ENCODE results near the gene RPL22. TPM values are rescaled to one million over a fixed set of nuclear protein-coding genes. Genes with fewer than 3 reads are reported as not detected.

The RPL22 gene
- total and polyA plus RNA-seq, 2 of the 8 experiments (the other 6 are each of a cell fraction or from before 2014, with no cell fraction given), result 133 to 521 TPM

DNA sequence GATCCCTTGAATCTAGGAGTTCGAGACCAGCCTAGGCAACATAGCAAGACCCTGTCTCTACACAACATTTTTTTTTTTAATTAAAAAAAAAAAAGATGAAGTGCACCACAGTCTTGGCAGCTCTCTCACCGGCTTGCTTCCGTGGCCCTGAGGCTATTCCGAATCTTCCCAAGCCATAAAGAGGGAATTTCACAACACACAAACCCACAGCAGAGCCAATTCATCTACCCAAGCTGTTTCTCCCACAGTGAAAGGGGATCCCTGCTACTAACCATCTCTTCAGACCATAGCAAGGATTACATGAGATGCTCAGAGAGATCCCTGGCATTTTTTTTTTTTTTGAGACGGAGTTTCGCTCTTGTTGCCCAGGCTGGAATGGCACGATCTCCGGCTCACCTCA lies 10.9 kb downstream of the RPL22 start:
- Histone ChIP-seq H2AFZ (ENCODE audit: low read length) (no peak overlapping the region), H3K79me1 (ENCODE audit: low read depth, low read length) (peaks cover 6% of the 10 kb centered on the region), H3K27ac (ENCODE audit: low read depth, low read length) (no peak overlapping the region), H2BK5ac (ENCODE audit: low read depth, low read length) (no peak overlapping the region), H2BK12ac (ENCODE audit: low read depth, low read length) (no peak overlapping the region), H2AK5ac (ENCODE audit: low read depth, low read length) (no peak overlapping the region), H3K27me3 (replicated peaks in 1 of 4; ENCODE audit: control insufficient read depth in 3 of 4, extremely low read depth in 1 of 4, insufficient read depth in 3 of 4, low read length in 3 of 4) (no peaks in the 10 kb centered on the region), H4K8ac (ENCODE audit: extremely low read depth, insufficient read depth, low read length) (no peak overlapping the region), H2BK15ac (ENCODE audit: low read length) (no peak overlapping the region), H3K18ac (ENCODE audit: extremely low read depth, low read length) (no peak overlapping the region), H3K4ac (replicated peaks; ENCODE audit: insufficient read length, low read depth, low read length) (no peak overlapping the region), H2BK20ac (ENCODE audit: low read length) (no peak overlapping the region), H3K23me2 (ENCODE audit: low read depth, low read length) (no peaks in the 10 kb centered on the region), H4K91ac (replicated peaks; ENCODE audit: insufficient read length, low read length) (no peak overlapping the region), H3K4me1 (replicated peaks in 1 of 4; ENCODE audit: control insufficient read depth in 3 of 4, insufficient read depth in 4 of 4, low read length in 3 of 4) (peaks cover 3 to 9% (median 6%) of the 10 kb centered on the region in 4 experiments; a peak in 4 of 7 replicates), H3K4me3 (ENCODE audit: extremely low read depth in 1 of 4, insufficient read depth in 2 of 4, low read depth in 3 of 4, low read length in 4 of 4) (no peak overlapping the region), H3K9ac (replicated peaks in 1 of 4; ENCODE audit: extremely low read depth in 1 of 4, low read depth in 3 of 4, low read length in 3 of 4) (no peak overlapping the region), H3K9me3 (ENCODE audit: insufficient read depth in 2 of 2, low read depth in 1 of 2, low read length in 1 of 2) (no peaks in the 10 kb centered on the region), H3K79me2 (ENCODE audit: control insufficient read depth in 1 of 2, insufficient read depth in 2 of 2, low read length in 2 of 2) (peaks cover 0 to 62% of the 10 kb centered on the region in 2 experiments; a peak in 3 of 4 replicates), H4K20me1 (replicated peaks in 1 of 2; ENCODE audit: control insufficient read depth in 1 of 2, insufficient read depth in 2 of 2, low read length in 2 of 2) (peaks cover 13 to 32% of the 10 kb centered on the region in 2 experiments), H2BK120ac (replicated peaks; ENCODE audit: low read depth, low read length) (no peak overlapping the region), H3K36me3 (ENCODE audit: control insufficient read depth in 2 of 4, insufficient read depth in 4 of 4, low read length in 3 of 4) (peaks cover 29 to 74% (median 48%) of the 10 kb centered on the region in 4 experiments), H3K23ac (ENCODE audit: insufficient read length) (no peak overlapping the region), H3K56ac (replicated peaks; ENCODE audit: insufficient read length, low read depth, low read length) (no peak overlapping the region), H3K4me2 (ENCODE audit: insufficient read depth in 1 of 2, low read depth in 2 of 2, low read length in 2 of 2) (no peak overlapping the region), H4K5ac (ENCODE audit: insufficient read length, low read depth, low read length) (no peak overlapping the region), H3K14ac (ENCODE audit: insufficient read length) (no peak overlapping the region)
- ChIA-PET POLR2A (ENCODE audit: partially characterized antibody) (interaction anchor here (0.7 to 4.7 kb wide), 5 partner anchors 10 to 53 kb away, joined by 3 to 65 read pairs (median 3); partner anchors contain the start of gene RPL22), CTCF (ENCODE audit: partially characterized antibody) (interaction anchor here (1.5 to 4.4 kb wide), 5 partner anchors 12 to 135 kb away, joined by 3 to 41 read pairs (median 7); partner anchors contain the start of gene RNF207)
- no peak for DNase-seq (ENCODE audit: low read depth in 1 of 2, low spot score in 2 of 2)
- WGBS, 2 experiments (ENCODE audit: extremely low coverage in 1 of 2, insufficient coverage in 1 of 2, insufficient read length in 1 of 2, insufficient replicate concordance in 2 of 2, low coverage in 1 of 2, low lambda C conversion rate in 2 of 2, missing lambda C conversion rate in 1 of 2), result 97% methylated on average over 8 of the region's 8 CpGs; no CpG with 5 or more reads in 1 of the 2 experiments
- no peak for FAIRE-seq
- TF ChIP-seq CTCF (IDR thresholded peaks at IDR 0.05; ENCODE audit: control extremely low read depth in 1 of 3, insufficient read depth in 1 of 3, low read depth in 1 of 3, low read length in 3 of 3) (no peak), RAD21 (IDR thresholded peaks at IDR 0.05 in 1 of 2, conservative IDR thresholded peaks at IDR 0.05 in 1 of 2; ENCODE audit: low read depth in 2 of 2, low read length in 2 of 2) (no peak)
